NAMALWA (cell line): ENCODE data around the gene RASSF7.
"Not testable (repeated sequence)": the region's sequence is repeated elsewhere in the genome, so short reads cannot be mapped to it uniquely, and the experiment has no call there.

Source experiments
- DNase-seq: peaks from one replicate; pipeline ENCODE4 v3.0.0-alpha.2; 2015; ENCODE audit warnings: low spot score

RASSF7 gene

GRCh38 chr11:560305-561147, at the start of gene RASSF7, which contains the start of gene LMNTD2:
TSS of gene RASSF7 (plus strand) at chr11:560970. CDS start at chr11:561769, 799 bp downstream.
TSS of gene LMNTD2 (minus strand) at chr11:560738. CDS start at chr11:560716, 22 bp downstream.
- DNase-seq, result peak; percentile 93

- DNase-seq, result no peak
These were observed 47.8 kb upstream of the RASSF7 start for GRCh38 chr11:512761-513595.

- no peak for DNase-seq
These were observed 46.2 kb upstream of the RASSF7 start for GRCh38 chr11:514606-515005.

GRCh38 chr11:515131-515530, 45.6 kb upstream of the RASSF7 start:
- no peak for DNase-seq

GRCh38 chr11:516400-516799, 44.4 kb upstream of the RASSF7 start:
- DNase-seq, result no peak

- DNase-seq, result not testable (repeated sequence)
These were observed 43.7 kb upstream of the RASSF7 start for GRCh38 chr11:516918-517685.

GRCh38 chr11:518463-519202, 42.1 kb upstream of the RASSF7 start:
- DNase-seq, result peak; percentile 88

GRCh38 chr11:520428-521176, 40.2 kb upstream of the RASSF7 start:
- DNase-seq, result no peak

GRCh38 chr11:521177-521688, 39.5 kb upstream of the RASSF7 start:
- peak; percentile 37 for DNase-seq

GRCh38 chr11:526192-526591, 34.6 kb upstream of the RASSF7 start:
- DNase-seq, result no peak

GRCh38 chr11:528166-528814, 32.5 kb upstream of the RASSF7 start:
- no peak for DNase-seq

- DNase-seq, result no peak
These were observed 31.7 kb upstream of the RASSF7 start for GRCh38 chr11:528815-529727.

GRCh38 chr11:529728-530411, 30.9 kb upstream of the RASSF7 start:
- no peak for DNase-seq

- no peak for DNase-seq
These were observed 29.6 kb upstream of the RASSF7 start for GRCh38 chr11:530960-531831.

GRCh38 chr11:531919-532526, 28.7 kb upstream of the RASSF7 start:
- no peak for DNase-seq

- DNase-seq, result no peak
These were observed 28.2 kb upstream of the RASSF7 start for GRCh38 chr11:532527-532985.
